Right kidney (tissue), 9 donors: ENCODE results near the gene LRP1B.

Experiments used
- DNase-seq: peaks from one replicate; pipeline ENCODE4 v3.0.0-alpha.2; 2016
- long read RNA-seq, 8 donors: transcript quantifications; one replicate each; lab custom pipeline, GENCODE V29; 2026

Gene LRP1B
- long read RNA-seq, donor 1 = 0 reads
- long read RNA-seq, donor 2 = 0 reads
- long read RNA-seq, donor 3 = 0 reads
- long read RNA-seq, donor 4 = 0 reads
- long read RNA-seq, donor 5 = 0 reads
- long read RNA-seq, donor 6 = 0 reads
- long read RNA-seq, donor 7 = 0 reads
- long read RNA-seq, donor 8 = 0 reads

DNA sequence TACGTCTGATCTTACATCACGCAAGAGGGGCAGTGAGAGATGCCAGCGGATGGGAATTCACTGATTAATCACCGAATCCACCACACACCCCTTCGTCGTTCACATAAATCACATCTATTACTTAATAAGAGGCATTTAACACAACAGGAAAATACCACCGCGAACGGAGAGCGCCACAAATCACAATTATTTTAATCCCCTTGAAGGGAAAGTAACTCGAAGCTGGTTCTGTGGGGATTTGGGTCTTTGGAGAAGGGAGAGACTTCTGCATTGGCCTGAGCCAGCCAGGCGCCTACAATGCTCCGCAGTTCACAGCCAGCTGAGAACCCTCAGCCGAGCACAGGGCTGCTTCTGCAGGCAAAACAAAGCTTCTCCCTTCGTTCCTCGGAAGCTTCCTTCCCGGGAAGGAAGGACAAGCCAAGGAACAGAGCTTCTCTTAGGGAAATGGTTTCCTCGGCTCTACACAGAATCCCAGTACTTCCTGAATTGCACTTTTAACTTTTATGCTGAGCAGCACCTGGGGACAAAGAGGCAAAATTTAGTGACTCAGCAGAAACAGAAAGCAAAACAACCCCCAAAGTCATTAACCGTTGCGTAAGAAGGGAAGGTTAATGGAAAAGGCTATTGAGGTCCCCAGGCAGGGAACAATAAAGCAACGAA is at the start of gene LRP1B:
TSS of gene LRP1B (minus strand) at position 7 of the 660 bp plus-strand sequence. CDS start 287 bp downstream, outside the sequence.
- peak; percentile 70 for DNase-seq

DNA sequence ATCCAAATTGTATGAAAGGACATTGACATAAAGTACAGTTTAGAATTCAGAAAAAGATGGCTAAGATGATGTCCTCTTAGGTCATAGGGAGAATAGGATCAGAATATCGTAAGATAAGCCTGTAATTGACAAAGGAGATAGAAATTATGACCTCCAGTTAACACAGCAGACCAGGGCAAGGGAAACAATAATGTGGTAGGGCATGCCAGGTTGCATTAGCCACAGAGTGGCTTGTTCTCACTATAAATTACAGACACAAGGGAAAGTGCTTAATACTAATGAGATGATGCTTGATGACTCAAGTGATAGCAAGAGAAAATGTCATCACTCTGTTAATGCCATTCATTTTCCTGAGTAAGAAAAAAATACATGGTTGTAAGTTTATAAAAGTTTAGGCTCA is 48.9 kb upstream of the LRP1B start:
- no peak for DNase-seq

DNA sequence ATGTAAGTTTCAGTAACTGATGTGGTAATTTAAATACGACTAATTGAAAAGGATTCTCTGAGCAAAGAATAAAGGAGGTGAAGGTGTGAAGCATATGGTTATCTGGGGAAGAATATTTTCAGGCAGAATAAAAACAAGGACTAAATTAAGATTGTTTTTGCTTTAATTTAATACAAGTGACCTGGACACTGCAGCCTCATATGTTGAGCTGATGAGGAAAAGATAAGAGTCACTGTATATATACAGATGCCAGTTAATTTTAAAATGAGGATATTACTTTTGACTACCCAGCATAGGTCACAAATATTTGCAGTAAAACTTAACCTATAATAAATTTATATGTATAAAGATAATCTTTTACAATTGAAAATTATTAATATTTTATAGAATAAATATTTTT is 47.8 kb upstream of the LRP1B start:
- no peak for DNase-seq

DNA sequence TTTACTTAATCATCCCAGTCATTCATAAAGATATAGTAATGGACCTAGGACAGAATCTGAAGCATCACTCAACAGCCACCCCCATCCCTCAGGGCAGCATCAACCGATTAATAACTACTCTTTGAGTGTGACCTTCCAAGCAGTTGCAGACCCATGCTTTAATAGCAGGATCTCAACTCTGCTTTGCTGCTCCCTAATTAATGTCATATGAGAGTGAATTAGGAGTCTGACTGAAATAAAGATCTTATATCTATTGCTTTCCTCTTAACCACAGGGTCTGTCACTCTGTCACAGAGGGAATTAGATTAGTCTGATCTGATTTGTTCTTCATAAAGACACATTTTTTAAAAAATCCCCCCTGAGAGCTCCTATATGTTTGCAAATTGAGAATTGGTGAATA is 46.1 kb upstream of the LRP1B start:
- DNase-seq = no peak

DNA sequence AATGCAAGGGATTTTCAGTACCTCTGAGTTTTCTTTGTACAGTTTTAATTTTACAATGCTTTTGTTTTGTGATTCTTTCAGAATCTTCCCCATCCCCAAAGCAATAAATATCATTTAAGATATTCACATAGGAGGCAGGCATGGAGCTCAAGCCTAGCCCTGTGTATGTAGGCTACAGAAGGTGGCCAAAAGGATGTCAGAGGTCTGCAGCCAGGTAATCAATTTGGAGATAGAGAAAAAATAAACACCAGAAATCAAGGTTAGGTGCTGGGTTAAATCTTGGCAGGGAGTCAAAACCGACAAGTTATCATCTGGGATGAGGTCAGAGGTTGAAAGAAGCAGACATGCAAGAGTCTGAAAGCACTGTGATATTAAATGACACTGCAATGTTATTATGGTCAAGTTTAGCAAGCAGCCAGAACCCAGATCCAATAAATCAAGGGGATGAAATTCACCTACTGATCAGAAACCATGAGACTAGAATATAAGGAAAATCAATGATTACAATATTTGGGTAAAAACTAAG is 45.1 kb upstream of the LRP1B start:
- DNase-seq = no peak

DNA sequence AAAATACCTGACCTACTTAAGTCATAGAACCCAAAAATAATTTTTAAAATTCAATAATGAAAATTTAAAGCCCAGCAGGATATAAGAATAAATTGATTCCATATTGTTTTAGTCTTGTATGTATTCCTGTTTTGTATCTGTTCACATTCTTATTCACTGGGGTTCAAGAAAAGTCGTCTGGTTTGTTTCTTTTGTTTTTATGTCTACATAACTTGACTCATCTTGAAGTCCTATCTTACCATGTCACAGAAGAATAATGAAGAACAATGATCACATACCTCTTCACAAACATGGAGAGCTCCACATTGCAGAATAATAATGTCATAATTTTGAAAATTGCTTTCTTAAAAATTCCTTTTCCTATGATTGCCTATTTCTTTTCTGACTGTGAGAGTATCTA is 43.4 kb upstream of the LRP1B start:
- no peak for DNase-seq

DNA sequence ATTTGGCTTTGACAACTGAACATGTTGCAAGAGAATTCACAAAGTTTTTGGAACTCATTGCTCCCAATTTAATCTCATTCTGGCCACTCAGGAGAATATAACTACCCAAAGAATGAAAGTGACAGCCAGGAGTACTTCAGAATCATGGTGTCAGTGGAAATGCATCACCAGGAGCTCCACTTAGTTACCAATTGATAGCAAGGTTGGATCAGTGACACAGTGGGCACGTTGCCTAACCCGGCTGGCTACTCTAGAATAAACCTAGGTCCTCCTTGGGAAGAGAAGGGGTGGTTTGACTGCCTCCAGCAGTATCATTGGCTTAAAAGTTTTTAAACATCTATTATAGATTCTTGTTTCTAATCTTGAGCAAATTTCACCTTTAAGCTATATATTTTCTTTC is 40.0 kb upstream of the LRP1B start:
- no peak for DNase-seq

DNA sequence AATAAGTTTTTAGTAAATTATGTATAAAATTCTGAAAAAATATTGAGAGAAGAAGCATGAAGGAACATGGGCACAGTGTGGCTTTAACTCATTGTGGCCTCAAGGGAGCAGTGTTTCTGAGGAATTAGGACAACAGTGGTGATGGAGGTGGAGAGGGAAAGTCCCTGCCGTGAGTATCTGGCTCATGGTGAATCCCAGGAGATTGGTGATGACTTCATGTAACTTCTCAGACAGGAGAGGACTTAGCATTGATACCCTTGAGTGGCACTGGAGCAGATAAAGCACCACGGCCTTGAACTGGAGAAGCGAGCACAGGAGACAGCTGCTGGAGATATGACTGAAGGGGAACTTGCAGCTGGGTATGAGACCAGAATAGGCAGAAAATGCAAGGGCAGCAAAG is 35.0 kb upstream of the LRP1B start:
- no peak for DNase-seq

DNA sequence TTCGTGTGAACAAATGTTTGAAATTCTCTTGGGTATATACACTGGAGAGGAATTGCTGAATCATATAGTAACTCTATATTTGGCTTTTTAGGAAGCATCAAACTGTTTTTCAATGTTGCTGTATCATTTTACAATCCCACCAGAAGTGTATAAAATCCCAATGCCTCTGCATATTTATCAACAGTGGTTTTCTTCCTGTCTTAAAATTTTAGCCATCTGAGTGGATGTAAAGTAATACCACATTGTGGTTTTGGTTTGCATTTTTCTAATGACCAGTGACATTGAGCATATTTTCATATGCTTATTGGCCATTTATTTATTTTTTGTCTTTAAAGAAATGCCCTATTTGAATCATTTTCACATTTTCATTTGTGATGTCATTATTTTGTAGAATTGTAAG is 22.8 kb upstream of the LRP1B start:
- no peak for DNase-seq

DNA sequence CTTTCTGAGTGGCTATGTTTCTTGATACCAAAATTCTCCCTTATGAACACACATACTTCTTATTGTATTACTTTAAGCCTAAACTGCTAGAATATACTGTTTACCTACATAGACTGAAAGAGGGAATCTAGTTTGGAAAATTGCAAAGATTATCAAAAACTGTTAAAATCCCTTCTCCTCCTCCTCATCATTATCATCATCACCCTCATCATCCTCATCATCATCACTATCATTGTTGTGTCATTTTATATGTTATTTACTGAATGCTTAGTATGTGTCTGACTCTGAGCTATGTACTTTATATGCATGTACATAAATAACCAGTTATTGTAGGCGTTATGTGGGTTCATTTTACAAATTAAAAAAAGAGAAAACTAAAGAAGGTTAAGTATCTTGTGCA is 19.6 kb upstream of the LRP1B start:
- DNase-seq = no peak

DNA sequence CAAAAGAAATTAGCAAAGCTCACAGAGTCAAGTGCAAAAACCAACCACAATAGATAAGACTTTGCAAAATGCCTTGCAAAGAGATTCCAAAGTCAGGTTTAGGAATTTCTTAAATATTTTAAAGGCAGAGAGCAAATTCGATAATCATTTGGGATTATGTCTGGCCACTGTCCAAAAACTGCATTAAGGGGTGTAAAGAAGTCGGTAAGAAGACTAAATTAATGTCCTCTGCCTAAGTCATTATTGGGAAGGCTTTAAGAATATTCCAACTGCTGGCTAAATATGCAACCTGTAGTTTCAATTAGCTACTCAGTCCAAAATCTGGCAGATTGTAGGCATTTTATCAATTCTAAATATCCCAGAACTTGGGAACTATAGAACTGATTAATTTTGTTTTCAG is 13.7 kb upstream of the LRP1B start:
- no peak for DNase-seq

DNA sequence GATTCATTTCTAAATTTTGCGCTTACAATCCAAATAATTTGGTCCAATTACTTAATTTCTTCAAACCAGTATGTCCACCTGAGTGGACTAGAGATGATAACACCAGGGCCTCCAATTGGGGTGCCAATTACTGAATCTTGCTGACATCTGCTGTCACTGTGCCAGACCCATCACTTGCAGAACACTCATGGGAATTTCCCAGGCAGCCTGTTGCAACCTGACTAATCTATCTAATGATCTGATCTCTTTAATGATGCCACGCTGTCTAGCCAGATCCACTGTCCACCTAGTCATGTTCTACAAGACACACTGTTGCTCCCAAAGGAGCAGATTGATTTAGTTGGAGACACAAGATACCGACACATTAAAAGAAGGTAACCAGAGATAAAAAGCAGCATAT is 11.8 kb upstream of the LRP1B start:
- DNase-seq = no peak

DNA sequence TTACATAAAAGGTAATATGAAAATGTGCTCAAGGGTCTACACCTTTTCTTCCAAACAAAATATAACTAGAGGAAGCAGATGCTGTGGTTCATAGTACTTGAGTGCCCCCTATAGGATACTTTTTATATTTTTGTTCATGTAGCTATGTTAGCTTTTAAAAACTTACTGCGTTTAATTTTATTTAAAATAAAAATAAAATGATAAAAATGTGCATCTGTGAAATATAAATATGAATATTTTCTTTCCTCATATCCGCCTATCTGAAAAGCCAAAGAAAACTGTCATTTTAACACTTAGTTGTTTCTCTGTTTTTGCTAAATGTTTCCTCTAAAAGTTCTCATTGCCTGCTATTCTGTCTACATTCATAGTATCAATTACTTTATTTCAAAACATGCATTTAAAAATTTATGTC is 9.6 kb upstream of the LRP1B start:
- peak; percentile 18 for DNase-seq

DNA sequence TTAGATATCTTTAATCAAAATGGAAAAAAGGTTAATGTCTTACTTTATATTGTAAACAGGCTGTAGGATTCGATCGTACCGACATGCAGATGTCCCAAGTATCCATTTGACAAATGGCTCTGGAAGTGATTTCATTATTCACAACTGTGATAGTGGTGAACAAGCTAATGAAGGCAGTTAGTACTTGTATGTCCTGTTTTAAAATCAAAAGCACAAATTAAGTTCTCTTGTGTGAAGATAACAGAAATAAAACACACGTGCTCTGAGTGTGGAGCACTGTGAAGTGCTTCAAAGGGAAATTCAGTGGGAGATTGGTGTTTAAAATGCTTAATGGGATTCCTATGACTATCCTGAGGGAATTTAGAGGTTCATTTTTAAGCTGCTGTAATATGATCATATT is 8.6 kb upstream of the LRP1B start:
- DNase-seq = no peak

DNA sequence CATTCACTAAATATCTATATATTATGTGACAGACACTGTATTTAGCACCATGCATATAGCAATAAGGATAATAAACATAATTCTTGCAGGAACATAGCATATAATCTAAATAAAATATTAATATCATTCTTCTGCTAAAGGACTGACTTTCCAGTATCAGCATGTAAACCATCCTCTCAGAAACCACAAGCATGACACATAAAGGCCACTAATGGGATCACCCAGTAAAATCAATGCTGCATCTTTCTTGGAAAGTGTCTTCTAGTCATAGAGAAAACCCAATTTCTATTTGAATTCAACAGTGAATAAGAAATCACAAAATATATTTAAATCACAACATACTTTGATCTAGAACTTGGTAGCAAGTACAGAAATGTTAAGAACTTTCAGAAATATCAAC is 5.8 kb upstream of the LRP1B start:
- DNase-seq = no peak

DNA sequence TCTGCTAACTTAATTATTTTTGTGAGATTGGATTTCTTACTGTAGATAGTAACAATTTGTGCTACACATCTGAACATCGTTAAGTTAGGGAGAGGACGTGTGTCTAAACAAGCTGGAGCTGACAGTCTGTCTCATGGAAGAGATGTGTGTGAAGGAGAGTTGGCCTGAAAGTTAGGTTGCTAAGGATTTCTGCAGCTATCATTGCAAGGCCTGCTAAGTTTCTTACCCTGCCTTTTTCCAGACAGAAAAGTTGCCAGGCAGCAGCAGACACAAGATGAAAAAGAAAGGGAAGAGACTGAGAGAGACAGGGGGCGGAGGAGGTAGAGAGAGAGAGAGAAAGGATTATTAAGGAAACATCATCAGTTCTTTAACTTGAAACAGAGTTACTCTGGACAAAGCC is 4.1 kb upstream of the LRP1B start:
- no peak for DNase-seq

DNA sequence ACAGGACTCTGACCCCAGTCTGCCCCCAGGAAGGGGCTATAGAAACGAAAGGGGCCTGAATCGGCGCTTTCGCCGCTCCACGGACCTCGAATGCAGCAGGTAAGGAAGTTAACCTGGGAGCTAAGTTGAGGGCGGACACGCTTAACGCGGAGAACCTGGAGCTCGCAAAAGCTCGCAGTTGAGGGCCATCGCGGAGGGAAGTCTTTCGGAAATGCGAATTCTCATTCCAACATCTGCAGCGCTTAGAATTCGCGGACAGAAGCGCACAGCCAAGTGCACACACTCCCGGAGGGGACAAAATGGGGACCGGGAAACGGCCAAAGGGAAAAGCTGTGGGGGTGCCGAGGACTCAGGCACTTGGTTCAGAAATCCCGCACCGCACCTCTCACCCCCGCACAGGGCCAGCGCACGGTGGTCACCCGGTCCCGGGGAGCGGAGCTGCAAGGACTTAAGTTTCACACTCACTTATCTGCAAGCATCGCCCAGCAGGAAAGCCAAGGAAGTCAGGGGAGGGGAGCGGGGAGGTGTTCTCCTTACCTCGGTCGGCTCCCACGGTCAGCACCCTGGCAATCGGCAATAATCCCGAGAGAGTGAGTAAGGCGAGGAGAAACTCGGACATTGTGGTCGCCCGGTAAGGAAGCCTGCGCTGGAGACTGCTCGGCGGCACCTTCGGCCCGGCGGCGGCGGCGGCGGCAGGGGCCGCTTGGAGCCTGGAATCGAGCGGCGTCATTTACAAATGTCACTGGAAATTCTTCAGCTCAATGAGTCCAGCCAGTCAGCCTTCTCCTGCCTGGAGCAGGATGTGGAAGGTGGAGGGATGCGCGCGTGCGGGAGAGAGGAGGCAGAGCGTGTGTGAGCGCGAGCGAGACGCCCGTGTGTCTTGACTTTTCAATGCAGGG is 456 bp downstream of the LRP1B start:
- DNase-seq = peak; percentile 91

DNA sequence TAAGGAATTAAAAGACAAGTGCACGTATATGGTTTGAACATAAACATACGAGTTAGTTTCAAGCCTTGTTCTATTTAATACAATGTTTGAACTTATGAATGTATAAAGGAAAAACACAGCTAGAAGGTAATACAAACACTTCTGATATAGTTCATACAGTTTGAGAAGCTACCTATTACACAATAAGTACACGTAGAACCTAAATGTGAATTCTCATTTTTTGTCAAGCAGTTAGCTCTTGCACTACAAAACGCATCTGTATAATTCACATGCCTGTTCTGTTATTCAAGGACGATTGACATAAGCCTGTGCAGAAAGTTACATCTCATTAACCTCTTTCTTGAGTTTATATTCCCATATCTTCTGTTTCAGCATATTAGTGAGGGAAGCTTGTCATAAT is 2.7 kb downstream of the LRP1B start:
- no peak for DNase-seq

DNA sequence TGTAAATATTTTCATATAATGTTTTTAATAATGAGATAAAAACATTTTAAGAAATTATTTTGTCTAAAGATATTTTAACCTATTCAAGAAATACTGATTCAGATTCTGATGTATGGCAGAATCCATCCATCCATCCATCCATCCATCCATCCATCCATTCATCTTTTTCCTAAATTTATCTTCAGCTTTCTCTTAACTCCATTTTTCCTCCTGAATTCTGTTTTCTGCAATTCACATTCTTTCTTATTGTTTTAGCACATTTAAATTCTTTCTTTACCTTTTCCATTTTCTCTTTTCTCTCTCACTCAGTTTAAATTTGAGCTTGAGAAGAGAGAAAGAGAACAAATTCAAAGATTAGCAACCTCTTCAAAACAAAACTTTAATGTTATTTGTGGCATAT is 3.6 kb downstream of the LRP1B start:
- DNase-seq = no peak

DNA sequence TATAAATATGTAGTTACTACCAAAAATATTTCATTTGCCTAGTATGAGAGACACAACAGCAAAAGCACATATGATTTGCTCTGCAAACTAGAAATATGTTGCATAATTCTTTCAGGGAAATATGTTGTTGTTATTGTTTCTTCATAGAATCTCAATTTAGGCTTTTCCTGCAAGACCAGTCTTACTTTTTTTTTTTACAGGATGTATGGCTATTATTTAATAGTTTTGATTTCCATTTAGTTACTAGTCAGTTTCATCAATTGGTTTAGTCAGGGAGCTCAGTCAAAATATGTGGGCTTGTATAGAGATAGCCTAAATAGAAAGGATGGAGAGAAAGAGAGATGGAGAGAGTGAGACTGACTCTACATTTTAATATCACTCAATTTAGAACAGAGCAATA is 6.1 kb downstream of the LRP1B start:
- no peak for DNase-seq

DNA sequence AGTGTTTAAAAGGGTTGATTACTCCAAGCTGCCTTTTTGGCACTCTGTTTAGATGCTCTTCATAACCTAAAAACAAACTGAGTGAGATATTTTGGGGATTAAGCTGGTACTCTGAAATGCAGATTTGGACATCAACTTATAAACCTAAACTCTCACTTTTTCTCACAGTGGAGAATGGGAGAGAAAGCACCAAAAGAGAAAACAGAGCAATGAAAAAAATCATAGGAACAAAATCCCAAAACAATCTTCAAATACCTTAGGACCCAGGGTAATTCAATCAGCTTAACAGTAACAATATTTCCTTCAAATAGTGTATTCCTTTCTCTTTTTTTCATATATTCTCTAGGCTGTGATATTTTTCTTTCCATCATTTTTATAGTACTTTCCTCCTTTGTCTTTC is 11.5 kb downstream of the LRP1B start:
- no peak for DNase-seq

DNA sequence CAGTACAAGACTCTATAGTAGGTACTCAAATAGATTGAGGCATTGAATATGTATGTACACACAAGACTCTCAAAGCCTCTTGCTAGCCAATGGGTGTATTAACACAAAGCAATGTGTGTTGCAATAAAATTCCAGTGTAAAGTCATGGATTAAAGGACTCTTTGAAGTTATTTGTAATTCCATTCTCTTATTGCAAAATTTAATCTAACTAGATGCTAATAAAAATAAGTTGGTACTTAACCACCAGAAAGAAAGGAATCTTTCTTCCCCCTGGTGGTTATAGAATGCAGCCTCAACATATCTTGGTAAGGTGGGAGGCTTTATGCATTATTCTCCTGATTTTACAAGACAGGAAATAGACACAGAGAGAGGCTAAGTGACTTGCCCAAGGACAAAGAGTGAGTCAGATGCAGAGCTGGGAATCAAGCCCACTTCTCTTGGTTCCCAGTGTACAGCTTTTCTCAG is 18.0 kb downstream of the LRP1B start:
- DNase-seq = no peak

DNA sequence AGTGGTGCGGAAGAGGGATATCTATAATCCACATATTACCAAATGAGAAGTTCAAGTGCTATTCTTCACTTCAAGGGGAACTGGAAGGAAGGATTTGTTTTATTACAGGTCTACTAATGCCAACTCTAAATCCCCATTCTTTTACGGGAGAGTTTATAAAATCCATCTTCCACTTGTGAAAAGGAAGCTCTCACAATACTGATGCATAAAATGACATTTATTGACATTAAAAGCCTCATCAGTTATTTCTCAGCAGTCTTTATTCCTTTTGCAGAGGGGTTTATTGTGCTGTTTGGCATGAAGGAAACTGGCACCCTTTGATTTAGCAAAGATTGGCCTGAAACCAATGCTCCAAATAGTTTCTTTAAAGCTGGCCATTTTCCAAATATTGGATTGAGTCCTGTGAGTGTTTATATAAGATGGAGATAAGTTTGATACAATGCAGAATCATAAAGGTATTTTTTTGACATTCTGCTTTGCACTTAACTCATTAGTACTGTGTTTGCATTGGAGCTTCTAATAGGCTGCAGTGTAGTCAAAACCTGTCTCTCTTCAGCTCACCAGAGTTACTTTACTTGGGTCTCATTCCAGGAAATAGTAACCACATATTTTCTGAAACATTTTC is 26.6 kb downstream of the LRP1B start:
- no peak for DNase-seq
